Subcutaneous abdominal adipose tissue (tissue), 5 donors: ENCODE data around the gene EHD3.

Source experiments
- H3K27ac ChIP-seq: one replicate; pipeline ENCODE4 v1.7.0; 2013; ENCODE audit warnings: low read depth, mild to moderate bottlenecking, inconsistent platforms, low read length, moderate library complexity
- H3K27me3 ChIP-seq, 5 donors: one replicate each; pipeline ENCODE4 v1.7.0; 2013; ENCODE audit warnings: low read length in 5 of 5, inconsistent platforms in 1 of 5; ENCODE audit not compliant: control insufficient read depth in 5 of 5, insufficient read depth in 4 of 5
- H3K36me3 ChIP-seq, 5 donors: one replicate each; pipeline ENCODE4 v1.7.0; 2013; ENCODE audit warnings: low read length in 5 of 5; ENCODE audit not compliant: control insufficient read depth in 5 of 5, insufficient read depth in 5 of 5
- H3K4me1 ChIP-seq, 5 donors: one replicate each; pipeline ENCODE4 v1.7.0; 2013; ENCODE audit warnings: low read length in 5 of 5, mild to moderate bottlenecking in 3 of 5, moderate library complexity in 1 of 5; ENCODE audit not compliant: control insufficient read depth in 5 of 5, insufficient read depth in 5 of 5
- H3K4me3 ChIP-seq, 5 donors: one replicate each; pipeline ENCODE4 v1.7.0; 2013; ENCODE audit warnings: low read length in 5 of 5, low read depth in 1 of 5
- H3K9ac ChIP-seq, 5 donors: one replicate each; pipeline ENCODE4 v1.7.0; 2013; ENCODE audit warnings: low read length in 5 of 5, mild to moderate bottlenecking in 4 of 5, moderate library complexity in 3 of 5
- H3K9me3 ChIP-seq, 5 donors: one replicate each; pipeline ENCODE4 v1.7.0; 2013; ENCODE audit warnings: low read length in 5 of 5; ENCODE audit not compliant: control insufficient read depth in 5 of 5
- donor health status: healthy.
- donor health status: healthy.
- donor health status: healthy.
- donor health status: healthy.
- donor health status: healthy.

Gene EHD3

GRCh38 chr2:31241625-31242270 is 7.8 kb downstream of the EHD3 start:
- Histone ChIP-seq H3K27ac (no peak overlapping the region), H3K9ac (no peak overlapping the region), H3K4me3 (no peak overlapping the region), H3K27me3 (no peaks in the 10 kb centered on the region), H3K36me3 (no peaks in the 10 kb centered on the region), H3K9me3 (no peaks in the 10 kb centered on the region), H3K4me1 (peaks cover 5 to 20% (median 14%) of the 10 kb centered on the region in 5 donors)

DNA sequence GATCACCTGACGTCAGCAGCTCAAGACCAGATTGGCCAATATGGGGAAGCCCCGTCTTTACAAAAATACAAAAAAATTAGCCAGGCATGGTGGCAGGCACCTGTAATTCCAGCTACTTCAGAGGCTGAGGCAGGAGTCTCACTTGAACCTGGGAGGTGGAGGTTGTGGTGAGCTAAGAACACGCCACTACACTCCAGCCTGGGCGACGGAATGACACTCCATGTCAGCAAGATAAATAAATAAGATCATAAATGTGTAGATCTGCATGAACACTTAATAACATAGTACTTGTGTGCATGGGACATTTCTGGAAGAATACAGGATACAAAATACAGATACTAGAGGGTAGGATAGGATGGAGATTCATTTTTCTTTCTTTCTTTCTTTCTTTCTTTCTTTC is 9.1 kb downstream of the EHD3 start:
- peaks cover 5 to 20% (median 14%) of the 10 kb centered on the region in 5 donors for H3K4me1 ChIP-seq
- H3K9me3 ChIP-seq = no peaks in the 10 kb centered on the region
- no peak overlapping the region for H3K4me3 ChIP-seq
- no peaks in the 10 kb centered on the region for H3K36me3 ChIP-seq
- H3K27me3 ChIP-seq = no peaks in the 10 kb centered on the region
- H3K27ac ChIP-seq = no peak overlapping the region
- H3K9ac ChIP-seq = no peak overlapping the region

- Histone ChIP-seq H3K27ac (no peak overlapping the region), H3K4me3 (no peak overlapping the region), H3K27me3 (no peaks in the 10 kb centered on the region), H3K9ac (no peak overlapping the region), H3K9me3 (no peaks in the 10 kb centered on the region), H3K4me1 (peaks cover 5 to 16% (median 9%) of the 10 kb centered on the region in 5 donors), H3K36me3 (no peaks in the 10 kb centered on the region)
These were observed 10.1 kb downstream of the EHD3 start for GRCh38 chr2:31244101-31244500.

DNA sequence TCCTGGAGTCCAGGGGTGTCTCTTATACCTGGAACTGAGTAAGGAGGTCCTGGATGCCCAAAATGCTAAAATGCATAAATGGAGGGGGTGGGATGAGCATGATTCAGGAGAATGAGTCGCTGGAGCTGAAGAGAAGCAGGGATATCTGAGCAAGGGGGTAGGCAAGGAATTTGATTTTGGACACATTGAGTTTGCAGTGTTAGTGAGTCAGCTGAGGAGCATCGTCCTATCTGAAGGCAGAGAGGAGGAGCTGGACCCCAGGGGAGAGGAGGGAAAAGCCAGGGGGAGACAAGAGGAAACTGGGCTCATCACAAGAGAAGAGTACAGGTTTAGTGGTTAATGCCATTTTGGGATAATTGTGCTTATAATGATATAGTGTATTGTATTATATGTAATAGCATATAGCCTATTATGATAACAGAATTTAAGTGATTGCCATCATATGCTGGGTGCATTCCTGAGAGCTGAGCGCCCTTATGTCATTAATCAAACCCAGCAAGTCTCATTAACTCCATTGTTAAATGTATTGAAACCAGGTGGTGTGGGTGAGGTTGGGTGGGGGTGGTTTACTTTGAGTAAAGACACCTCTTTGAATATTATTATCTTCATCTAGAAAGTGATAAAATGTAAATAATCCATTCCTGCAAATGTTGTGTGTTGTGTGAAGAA is 12.4 kb downstream of the EHD3 start:
- no peaks in the 10 kb centered on the region for H3K36me3 ChIP-seq
- H3K9ac ChIP-seq = no peak overlapping the region
- no peaks in the 10 kb centered on the region for H3K27me3 ChIP-seq
- H3K4me1 ChIP-seq = peaks cover 0 to 2% (median 0%) of the 10 kb centered on the region in 5 donors
- H3K27ac ChIP-seq = no peak overlapping the region
- no peak overlapping the region for H3K4me3 ChIP-seq
- no peaks in the 10 kb centered on the region for H3K9me3 ChIP-seq

DNA sequence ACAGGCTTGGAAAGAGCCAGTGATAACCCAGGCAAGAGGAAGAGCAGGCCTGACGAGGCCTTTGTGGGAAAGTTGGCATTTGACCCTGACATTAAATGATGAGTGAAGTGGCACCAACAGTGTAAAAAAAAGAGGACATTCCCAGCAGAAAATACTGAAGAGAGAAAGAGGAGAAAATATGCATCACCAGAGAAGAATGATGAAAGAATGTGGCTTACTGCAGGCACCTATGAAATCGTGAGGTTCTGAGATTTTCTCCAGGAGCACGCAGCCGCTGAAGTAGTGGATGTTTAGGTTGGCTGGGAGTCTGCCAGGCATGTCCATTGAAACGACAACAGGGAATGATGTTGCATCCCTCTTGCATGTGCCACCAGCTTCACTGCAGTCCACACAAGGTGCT is 13.8 kb downstream of the EHD3 start:
- no peaks in the 10 kb centered on the region for H3K27me3 ChIP-seq
- H3K4me1 ChIP-seq = peaks cover 0 to 3% (median 0%) of the 10 kb centered on the region in 5 donors
- H3K27ac ChIP-seq = no peak overlapping the region
- no peak overlapping the region for H3K4me3 ChIP-seq
- no peaks in the 10 kb centered on the region for H3K36me3 ChIP-seq
- H3K9me3 ChIP-seq = no peaks in the 10 kb centered on the region
- no peak overlapping the region for H3K9ac ChIP-seq

DNA sequence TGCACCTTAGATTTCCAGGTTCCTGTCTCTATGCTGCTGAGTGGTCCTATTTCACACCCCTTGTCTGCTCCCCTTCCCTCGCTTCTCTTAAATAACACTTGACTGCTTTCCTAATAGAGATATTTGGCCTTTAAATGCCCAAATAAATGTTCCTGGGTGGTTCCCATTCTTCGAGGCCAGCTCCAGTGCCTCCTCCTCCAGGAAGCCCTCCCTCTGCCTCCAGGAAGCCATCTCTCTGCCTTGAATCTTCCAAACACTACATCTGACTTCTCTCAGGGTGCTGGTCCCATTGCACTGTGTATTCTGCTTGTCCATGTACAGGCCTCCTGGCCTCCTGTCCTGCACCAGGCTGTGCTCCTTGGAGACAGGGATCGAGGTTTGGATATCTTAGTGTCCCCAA is 14.2 kb downstream of the EHD3 start:
- Histone ChIP-seq H3K4me1 (peaks cover 0 to 3% (median 0%) of the 10 kb centered on the region in 5 donors), H3K27ac (no peak overlapping the region), H3K36me3 (no peaks in the 10 kb centered on the region), H3K9ac (no peak overlapping the region), H3K9me3 (no peaks in the 10 kb centered on the region), H3K27me3 (no peaks in the 10 kb centered on the region), H3K4me3 (no peak overlapping the region)

GRCh38 chr2:31249009-31249690 is 15.2 kb downstream of the EHD3 start:
- Histone ChIP-seq H3K4me3 (no peak overlapping the region), H3K9me3 (no peaks in the 10 kb centered on the region), H3K4me1 (peaks cover 0 to 3% (median 0%) of the 10 kb centered on the region in 5 donors), H3K9ac (no peak overlapping the region), H3K36me3 (no peaks in the 10 kb centered on the region), H3K27ac (no peak overlapping the region), H3K27me3 (no peaks in the 10 kb centered on the region)

DNA sequence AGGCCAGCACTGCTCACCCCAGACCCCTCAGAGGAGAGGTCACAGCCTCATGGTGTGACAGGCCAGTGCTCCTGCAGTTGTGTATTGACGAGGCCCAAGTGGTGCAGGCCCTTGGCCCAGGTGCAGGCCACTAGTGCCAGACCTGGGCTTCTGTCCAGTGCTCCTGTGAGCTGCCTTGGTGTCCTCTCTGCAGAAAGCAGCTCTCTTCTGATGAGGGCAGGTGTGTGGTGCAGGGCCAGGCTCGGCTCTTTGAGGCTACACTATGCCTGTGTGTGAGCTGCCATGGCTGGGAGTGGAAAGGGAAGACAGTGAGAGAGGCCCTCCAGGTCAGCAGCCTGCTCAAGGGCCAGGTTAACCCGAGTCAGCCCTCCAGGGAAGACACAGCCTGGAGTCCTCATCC is 17.1 kb downstream of the EHD3 start:
- Histone ChIP-seq H3K27ac (no peak overlapping the region), H3K36me3 (no peaks in the 10 kb centered on the region), H3K4me1 (peaks cover 0 to 3% (median 0%) of the 10 kb centered on the region in 5 donors), H3K27me3 (no peaks in the 10 kb centered on the region), H3K4me3 (no peak overlapping the region), H3K9ac (no peak overlapping the region), H3K9me3 (no peaks in the 10 kb centered on the region)

DNA sequence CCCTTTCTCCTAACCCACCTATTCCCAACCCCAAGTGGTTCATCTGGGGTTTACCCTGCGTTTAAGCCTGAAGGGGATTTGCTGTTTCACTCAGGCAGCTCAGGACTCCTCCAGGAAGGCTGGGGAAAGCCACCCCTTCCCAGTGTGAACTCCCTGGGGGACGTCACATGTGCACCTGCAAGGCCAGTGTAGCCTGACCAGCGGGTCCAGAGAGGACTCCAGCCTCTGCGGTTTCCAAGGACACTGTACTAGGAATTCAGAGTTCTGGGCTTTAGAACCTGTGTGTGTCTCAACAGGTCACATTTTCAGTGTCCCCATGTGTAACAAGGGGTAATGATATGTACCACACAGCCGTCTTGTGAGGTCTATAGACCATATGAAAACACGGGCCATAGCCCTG is 17.9 kb downstream of the EHD3 start:
- Histone ChIP-seq H3K27me3 (no peaks in the 10 kb centered on the region), H3K9ac (no peak overlapping the region), H3K9me3 (no peaks in the 10 kb centered on the region), H3K27ac (no peak overlapping the region), H3K36me3 (no peaks in the 10 kb centered on the region), H3K4me3 (no peak overlapping the region), H3K4me1 (peaks cover 0 to 3% (median 0%) of the 10 kb centered on the region in 5 donors)
